OCI-LY3 (cell line): ENCODE data around the gene PPP6R3.

Source experiments
- EZH2phosphoT487 ChIP-seq: fragments of 200-600 bp; shearing (Covaris generic); IDR thresholded peaks from 2 replicates; pipeline ENCODE4 v1.6.1; 2018; ENCODE audit warnings: antibody characterized with exemption, mixed run types, low read depth
- TF ChIP-seq, protein P1 (sequence below): fragments of 200-600, 300-600 bp; sonication (generic); IDR thresholded peaks from 2 replicates; pipeline ENCODE4 v1.5.1; 2014; ENCODE audit warnings: antibody characterized with exemption, low read length, low read depth

DNA sequence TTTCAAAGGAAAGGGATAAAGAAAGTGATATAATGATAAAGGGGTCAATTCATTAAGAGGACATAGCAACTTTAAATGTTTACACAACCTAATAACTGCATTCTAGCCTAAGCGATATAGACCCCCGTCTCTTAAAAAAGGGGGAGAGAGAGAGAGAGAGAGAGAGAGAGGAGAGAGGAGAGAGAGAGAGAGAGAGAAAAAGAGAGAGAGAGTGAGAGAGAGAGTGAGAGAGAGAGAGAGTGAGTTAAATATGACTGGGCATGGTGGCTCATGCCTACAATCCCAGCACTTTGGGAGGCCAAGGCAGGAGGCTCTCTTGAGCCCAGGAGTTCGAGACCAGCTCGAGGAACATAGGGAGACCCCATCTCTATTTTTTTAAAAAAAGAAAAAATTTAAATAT, 133.6 kb downstream of the PPP6R3 start:
- TF ChIP-seq EZH2phosphoT487, result no peak
- TF ChIP-seq, protein P1, sequence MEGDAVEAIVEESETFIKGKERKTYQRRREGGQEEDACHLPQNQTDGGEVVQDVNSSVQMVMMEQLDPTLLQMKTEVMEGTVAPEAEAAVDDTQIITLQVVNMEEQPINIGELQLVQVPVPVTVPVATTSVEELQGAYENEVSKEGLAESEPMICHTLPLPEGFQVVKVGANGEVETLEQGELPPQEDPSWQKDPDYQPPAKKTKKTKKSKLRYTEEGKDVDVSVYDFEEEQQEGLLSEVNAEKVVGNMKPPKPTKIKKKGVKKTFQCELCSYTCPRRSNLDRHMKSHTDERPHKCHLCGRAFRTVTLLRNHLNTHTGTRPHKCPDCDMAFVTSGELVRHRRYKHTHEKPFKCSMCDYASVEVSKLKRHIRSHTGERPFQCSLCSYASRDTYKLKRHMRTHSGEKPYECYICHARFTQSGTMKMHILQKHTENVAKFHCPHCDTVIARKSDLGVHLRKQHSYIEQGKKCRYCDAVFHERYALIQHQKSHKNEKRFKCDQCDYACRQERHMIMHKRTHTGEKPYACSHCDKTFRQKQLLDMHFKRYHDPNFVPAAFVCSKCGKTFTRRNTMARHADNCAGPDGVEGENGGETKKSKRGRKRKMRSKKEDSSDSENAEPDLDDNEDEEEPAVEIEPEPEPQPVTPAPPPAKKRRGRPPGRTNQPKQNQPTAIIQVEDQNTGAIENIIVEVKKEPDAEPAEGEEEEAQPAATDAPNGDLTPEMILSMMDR, result no peak
